Parathyroid adenoma (tissue), 2 donors: ENCODE results near the gene SPRYD4.

Experiments
- H2AFZ ChIP-seq: fragments of 300-600 bp; sonication (generic); one replicate; pipeline ENCODE4 v1.7.0; 2017; ENCODE audit warnings: antibody characterized with exemption, mild to moderate bottlenecking
- H3K27ac ChIP-seq: fragments of 300-600 bp; sonication (generic); one replicate; pipeline ENCODE4 v1.7.0; 2017
- H3K27me3 ChIP-seq: fragments of 300-600 bp; sonication (generic); one replicate; pipeline ENCODE4 v1.7.0; 2017; ENCODE audit warnings: low read length; ENCODE audit not compliant: control insufficient read depth, insufficient read depth
- H3K36me3 ChIP-seq: fragments of 300-600 bp; sonication (generic); one replicate; pipeline ENCODE4 v1.7.0; 2017; ENCODE audit warnings: low read length; ENCODE audit not compliant: control insufficient read depth, insufficient read depth
- H3K4me1 ChIP-seq: fragments of 300-600 bp; sonication (generic); one replicate; pipeline ENCODE4 v1.7.0; 2017; ENCODE audit warnings: control low read depth
- H3K4me2 ChIP-seq: fragments of 300-600 bp; sonication (generic); one replicate; pipeline ENCODE4 v1.7.0; 2017; ENCODE audit warnings: low read length
- H3K4me3 ChIP-seq: fragments of 300-600 bp; sonication (generic); one replicate; pipeline ENCODE4 v1.7.0; 2017; ENCODE audit warnings: low read depth, low read length
- H3K79me2 ChIP-seq: fragments of 300-600 bp; sonication (generic); one replicate; pipeline ENCODE4 v1.7.0; 2017; ENCODE audit warnings: control low read depth
- H3K9ac ChIP-seq: fragments of 300-600 bp; sonication (generic); one replicate; pipeline ENCODE4 v1.7.0; 2017; ENCODE audit warnings: mild to moderate bottlenecking
- H3K9me3 ChIP-seq: fragments of 300-600 bp; sonication (generic); one replicate; pipeline ENCODE4 v1.7.0; 2017; ENCODE audit warnings: low read length; ENCODE audit not compliant: control insufficient read depth
- CTCF ChIP-seq: fragments of 300-600 bp; sonication (generic); IDR thresholded peaks from one replicate; pipeline ENCODE4 v1.7.0; 2017; ENCODE audit warnings: antibody characterized with exemption, mild to moderate bottlenecking
- donor health status: primary hyperparathyroidism.

SPRYD4 gene

GRCh38 chr12:56528846-56529245 lies 60.5 kb downstream of the SPRYD4 start:
- Histone ChIP-seq H3K9ac (no peak overlapping the region), H3K4me2 (no peak overlapping the region), H3K4me3 (no peak overlapping the region), H3K27me3 (no peaks in the 10 kb centered on the region), H2AFZ (no peak overlapping the region), H3K79me2 (peaks cover 9% of the 10 kb centered on the region), H3K9me3 (no peaks in the 10 kb centered on the region), H3K4me1 (no peaks in the 10 kb centered on the region), H3K27ac (no peak overlapping the region), H3K36me3 (no peaks in the 10 kb centered on the region)
- no peak for TF ChIP-seq CTCF
